GM19438 (cell line): ENCODE measurements around the gene ARL8A.
A peak's percentile ranks its signal among the peaks of the same experiment; 100 is the strongest.
"Not testable (repeated sequence)": the region's sequence is repeated elsewhere in the genome, so short reads cannot be mapped to it uniquely, and the experiment has no call there.

Experiments
- ATAC-seq: cut with Tn5 transposase; IDR thresholded peaks from one replicate; pipeline ENCODE4 v1.9.1; 2021; ENCODE audit warnings: low read depth; ENCODE audit not compliant: unreplicated experiment

The ARL8A gene

DNA sequence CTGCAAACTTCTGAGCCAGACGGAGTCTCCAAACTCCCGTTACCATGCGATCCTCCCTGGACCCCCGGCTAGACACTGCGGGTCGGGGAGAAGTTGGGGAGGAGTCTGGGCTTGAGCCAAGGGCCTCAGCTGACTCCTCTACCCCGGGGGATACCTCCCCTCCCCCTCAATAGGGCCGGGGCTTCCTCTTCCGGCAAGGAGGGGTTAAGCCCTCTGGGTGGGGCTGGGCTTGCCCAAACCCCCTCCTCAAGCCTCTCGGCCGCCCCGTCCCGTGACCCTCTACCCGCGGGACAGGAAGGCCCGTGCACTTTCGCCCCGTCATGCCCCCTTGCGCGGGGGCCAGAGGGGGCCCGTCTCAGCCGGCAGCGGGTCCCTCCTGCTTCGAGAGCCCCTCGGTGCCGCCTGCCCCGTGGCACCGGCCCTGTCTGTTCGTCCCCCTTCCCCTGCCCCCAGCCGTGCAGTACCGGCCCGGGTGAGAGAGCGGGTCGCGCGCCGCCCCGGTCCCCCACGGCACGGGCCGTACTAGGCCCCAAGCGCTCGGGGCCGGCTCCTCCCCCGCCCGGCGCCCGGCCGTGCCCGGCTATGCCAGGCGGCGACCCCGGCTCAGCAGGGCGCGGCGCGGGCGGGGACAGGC lies 652 bp downstream of the ARL8A start:
- peak; percentile 48 for ATAC-seq

DNA sequence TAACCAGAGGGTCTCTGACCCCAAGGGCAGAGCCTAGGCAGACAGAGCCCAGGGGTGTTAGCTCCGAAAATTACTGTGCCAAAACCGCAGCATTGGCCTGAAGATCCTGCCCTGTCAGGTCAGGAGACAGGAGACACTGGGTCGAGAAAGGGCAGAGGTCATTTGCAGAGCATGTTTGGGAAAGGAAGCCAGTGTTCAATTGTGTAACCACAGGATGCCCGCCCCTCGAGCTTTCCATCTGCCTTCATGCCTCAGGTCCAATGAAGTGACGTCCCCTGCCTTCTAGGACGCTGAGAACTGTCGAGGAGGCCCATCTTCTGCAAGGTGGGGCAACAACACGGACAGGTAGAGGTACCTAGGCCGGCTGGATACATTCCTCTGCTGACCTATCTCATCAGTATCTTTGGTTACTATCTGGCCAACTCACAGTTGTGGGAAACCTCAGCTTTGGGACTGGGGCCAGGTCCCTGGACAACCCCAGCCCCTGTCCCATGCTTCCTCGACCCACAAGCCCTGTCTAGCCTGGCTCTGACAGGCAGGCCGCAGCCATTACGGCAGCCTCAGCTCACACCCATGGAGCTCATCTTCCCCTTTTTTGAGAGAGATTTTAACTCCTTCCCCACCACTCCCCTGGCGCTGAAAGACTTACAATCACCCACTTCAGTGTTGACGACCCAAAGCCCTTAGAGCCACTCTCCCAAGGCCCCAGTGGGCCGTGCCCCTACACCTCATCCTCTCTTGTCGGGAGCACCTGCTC lies 1.3 kb downstream of the ARL8A start:
- ATAC-seq = peak; percentile 13

DNA sequence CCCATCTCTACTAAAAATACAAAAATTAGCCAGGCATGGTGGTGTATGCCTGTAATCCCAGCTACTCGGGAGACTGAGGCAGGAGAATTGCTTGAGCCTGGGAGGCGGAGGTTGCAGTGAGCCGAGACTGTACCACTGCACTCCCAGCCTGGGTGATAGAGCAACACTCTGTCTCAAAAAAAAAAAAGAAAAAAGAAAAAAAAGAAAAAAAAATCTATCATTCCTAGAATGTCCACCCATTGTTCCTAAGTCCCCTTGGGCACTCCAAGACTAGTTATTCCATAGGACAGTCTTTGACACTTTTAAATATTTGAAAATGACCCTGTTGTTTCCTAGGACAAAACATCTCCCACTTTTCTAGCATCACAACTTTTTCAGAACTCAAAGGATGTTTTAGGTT lies 3.1 kb downstream of the ARL8A start:
- not testable (repeated sequence) for ATAC-seq

DNA sequence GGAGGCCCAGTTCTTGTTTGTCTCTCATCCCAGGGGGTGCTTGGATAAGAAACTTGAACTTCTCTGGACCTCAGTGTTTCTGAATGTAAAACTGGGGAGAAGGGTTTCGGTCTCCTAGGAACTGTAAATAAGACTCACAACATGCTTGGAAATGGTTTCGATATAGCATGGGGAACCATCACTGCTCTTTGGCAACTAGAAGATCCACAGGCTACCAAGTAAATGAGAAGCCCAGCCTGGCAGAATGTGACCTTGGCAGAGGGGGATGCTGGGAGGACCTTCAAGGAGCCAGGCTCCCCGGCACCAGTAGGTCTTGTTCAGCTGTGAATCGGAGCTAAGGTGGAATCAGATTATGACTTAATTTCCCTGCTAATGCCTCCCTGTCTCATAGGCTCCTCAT lies 3.7 kb downstream of the ARL8A start:
- ATAC-seq = no peak

DNA sequence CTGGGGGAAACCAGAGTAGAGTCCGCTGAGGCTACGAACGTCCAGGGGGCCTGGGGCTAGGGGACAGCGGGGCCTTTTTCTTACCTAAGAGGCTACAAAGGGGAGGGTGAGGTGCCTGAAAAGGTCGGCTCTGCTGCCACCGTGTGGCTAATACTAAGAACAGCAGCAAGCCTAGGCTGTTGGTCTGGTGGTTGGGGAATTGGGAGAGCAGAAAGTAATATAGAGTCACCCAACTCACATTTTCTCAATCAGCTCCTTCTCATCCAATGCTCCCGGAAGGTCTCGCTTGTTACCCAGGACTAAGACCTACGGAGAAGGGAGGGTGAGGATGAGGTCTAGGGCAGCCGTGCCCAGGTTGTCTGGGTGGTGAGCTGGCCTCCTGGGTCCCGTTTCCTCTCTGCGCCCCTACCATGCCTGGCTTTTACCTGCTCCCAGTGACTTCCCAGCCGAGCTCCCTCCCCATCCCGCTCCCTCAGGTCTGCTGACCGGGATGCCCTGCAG lies 9.3 kb downstream of the ARL8A start:
- ATAC-seq = peak; percentile 55

DNA sequence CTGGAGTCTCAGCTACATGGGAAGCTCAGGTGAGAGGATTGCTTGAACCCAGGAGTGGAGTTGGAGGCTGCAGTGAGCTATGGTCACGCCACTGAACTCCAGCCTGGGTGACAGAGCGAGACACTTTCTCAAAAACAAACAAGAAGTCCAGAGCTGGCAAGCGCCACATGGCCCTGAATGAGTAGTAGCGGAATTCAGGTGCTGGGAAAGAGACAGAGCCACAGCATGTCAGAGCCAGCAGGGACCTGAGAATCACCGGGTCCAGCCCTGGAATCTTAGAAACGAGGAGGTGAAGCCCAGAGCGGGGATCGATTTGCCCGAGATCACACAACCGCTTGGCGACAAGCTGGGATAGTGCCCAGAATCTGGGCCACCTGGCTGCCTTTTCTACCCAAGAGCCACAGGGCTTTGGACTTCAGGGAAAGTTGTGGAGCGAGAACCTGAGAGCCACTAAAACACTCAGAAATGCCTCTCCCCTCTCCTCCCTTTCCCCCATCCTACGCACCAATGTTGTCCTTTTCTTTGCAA lies 9.8 kb downstream of the ARL8A start:
- no peak for ATAC-seq

DNA sequence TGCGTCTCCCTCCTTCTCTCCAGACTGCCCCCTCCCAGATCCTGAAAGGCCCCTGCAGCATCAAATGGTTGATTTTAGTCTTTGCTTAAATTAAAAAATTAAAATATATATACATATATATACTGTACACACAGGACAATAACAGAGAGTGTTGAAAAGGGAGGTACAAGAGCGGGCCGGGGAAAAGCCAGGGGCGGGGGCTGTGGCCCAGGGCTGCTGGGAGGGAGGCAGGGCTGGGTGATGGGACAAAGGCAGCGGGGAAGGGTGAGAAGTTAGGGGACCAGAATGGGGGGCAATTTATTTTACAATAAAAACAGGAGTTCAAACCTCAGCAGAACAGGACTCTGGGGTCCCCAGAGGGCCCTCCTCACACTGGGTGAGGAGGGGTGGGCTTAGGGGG lies 10.5 kb downstream of the ARL8A start:
- no peak for ATAC-seq

DNA sequence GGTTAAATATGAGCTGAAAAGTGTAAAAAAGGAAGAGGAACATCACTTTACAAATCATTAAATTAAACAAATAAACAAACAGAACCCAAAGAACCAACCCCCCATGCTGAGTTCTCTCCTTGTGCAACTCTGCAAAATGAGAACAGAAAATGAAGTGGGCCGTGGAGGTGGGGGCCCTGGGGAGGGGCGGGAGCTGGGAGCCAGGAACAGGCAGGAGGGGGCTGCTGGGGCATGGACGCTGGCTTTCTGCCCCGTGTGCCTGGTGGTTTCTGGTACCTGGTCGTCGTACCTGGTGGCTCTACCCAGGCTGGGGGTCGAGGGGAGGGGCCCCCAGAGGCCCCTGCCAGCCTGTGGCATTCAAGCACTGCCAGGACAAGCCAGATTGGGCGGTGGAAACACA lies 11.0 kb downstream of the ARL8A start:
- no peak for ATAC-seq

DNA sequence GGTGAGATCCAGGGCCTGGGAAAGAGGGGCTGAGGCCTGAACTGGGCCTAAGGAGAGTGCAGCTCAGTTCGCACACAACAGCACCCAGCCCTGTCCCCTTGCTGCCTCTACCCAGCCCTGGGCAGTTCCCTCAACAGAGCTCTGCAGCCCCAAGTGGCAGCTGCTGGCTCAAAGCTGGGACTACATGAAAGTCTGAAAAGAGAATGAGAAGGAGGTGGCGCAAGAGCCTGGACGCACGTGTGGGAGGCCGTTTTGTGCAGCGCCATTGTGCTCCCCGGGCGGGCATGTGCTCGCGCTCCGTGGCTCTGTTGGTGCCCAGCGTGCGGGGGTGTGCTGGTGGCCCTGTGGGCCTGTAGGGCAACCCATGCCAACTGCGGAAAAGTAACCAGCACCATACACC lies 11.5 kb downstream of the ARL8A start:
- no peak for ATAC-seq

DNA sequence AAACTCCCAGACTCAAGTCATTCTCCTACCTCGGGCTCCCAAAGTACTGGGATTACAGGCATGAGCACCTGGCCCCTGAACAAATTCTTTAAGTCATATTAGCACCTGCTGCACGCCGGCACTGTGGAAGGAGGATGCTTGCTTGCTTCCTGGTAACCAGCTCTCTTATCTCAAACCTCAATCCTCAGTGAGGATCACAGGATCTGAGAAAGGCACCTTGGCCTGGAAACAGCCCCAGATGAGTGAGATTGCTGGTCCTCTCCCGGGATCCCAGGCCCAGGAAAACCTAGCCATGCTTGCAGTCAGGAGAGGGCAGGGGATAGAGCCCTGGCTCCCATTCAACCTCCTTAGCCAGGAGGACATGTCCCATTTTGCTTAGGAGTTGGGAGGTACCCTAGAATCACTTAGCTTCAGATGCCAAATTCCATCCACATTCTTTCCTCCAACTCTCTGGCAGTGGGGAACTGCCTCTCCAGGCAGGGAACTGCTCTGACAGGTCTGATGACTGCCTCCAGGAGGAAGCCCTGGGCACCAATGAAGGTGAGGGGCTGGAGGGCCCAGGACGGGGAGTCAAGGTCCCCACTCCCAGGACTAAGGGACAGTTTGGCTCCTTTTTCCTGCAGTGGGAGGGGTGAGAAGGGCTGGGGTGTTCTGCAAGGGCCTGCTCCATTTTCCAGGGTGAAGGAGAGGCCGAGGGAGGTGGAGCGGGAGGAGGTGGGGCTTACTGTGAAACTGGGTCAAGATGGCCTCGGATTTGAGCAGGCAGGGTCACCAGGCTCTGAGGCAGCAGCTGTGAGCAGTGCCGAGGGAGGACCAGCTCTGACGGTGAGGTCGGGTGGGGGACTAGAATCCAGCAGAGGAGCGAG lies 12.3 kb downstream of the ARL8A start:
- no peak for ATAC-seq

DNA sequence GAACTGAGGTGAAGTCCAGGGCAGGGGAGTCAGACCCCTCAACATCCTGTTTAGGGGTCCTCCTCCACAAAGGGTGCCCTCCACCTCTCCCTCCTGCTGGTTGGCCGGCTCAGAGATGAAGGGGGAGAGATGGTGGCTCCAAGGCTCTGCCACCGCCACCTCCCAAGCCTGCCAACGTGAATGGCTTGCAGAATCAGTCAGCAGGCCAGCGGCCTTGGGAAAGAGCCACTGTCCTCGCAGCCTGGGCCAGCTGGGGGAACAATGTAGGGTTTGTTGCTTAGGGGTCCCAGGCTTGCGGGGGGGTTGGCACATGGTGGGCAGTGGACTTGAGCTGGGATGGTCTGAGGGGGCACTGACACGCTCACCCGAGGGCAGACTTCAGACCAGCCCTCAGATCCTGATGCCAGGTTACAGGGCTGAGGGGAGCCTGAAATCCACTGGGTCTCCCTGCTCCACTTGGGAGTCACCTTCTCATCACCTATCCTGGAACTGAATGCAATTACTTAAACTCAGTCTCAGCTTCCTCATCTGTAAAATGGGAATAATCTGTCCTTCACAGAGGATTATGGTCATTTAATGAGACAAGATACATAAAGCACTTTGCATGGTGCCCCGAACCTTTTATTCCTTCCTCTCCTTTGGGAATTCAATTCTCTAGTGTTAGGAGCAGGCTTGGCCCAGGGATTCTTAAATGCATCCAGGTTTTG lies 13.6 kb downstream of the ARL8A start:
- no peak for ATAC-seq

DNA sequence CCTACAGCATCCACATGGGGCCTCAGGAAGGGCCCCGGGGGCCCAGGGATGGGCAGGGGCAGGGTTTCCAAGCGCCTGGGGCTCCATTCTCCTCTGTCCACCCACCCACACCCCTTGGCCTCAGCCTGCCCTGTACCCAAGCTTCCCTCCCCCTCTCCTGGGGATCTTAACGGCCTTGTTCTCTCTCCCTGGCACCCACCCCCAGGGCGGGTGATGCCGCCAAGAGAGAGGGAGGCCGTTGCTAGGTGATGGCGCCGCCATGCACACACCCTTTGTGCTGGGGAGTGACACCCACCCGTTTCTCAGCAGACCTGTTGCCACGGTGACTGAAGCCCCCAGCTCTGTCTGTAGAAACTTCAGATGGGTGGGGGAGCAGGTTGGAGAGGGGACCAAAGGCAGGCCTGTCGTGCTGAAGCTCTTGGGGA lies 14.2 kb downstream of the ARL8A start:
- no peak for ATAC-seq

DNA sequence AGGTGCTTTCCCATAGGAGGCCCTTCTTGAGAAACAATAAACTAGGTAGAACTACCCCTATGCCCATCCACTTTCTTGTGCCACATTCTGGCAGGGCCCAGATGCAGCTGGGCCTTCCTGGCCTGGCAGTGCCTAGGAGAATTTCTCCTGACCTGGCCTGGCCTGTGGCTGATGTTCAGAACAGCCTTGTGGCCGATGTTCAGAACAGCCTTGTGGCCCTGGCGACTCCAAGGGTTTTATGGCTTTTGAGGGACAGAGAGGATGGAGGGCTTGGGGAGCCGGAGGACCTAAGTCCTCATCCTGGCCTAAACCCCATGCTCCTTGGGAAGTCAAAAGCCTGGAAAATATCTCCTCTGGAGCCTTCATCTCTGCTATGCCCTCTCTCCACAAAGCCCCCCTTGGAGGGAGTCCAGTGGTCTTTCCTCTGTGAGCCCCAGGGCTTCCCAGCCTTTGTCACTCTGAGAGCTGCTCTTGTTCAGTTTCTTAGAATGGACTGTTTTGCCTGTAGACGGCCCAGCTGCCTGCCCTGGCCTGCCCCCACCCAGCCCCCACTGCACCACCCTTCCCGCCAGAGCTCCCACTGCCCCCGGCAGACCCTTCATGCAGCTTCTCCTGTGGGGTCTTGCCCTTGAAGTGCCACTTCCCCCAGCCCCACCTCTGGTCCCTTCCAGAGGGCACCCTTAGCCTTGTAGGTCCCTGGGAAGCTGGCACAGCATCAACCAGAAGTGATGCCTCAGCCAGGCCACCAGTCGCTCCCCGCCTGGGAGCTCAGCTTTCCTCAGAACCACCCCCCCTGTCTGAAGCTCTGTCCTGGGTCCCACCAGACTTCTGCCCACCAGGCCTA lies 14.9 kb downstream of the ARL8A start:
- ATAC-seq = no peak

DNA sequence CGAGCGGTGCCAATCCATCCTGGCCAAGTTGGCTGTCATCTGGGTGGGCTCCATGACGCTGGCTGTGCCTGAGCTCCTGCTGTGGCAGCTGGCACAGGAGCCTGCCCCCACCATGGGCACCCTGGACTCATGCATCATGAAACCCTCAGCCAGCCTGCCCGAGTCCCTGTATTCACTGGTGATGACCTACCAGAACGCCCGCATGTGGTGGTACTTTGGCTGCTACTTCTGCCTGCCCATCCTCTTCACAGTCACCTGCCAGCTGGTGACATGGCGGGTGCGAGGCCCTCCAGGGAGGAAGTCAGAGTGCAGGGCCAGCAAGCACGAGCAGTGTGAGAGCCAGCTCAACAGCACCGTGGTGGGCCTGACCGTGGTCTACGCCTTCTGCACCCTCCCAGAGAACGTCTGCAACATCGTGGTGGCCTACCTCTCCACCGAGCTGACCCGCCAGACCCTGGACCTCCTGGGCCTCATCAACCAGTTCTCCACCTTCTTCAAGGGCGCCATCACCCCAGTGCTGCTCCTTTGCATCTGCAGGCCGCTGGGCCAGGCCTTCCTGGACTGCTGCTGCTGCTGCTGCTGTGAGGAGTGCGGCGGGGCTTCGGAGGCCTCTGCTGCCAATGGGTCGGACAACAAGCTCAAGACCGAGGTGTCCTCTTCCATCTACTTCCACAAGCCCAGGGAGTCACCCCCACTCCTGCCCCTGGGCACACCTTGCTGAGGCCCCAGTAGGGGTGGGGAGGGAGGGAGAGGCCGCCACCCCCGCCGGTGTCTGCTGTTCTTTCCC lies 16.5 kb downstream of the ARL8A start:
- ATAC-seq = no peak

DNA sequence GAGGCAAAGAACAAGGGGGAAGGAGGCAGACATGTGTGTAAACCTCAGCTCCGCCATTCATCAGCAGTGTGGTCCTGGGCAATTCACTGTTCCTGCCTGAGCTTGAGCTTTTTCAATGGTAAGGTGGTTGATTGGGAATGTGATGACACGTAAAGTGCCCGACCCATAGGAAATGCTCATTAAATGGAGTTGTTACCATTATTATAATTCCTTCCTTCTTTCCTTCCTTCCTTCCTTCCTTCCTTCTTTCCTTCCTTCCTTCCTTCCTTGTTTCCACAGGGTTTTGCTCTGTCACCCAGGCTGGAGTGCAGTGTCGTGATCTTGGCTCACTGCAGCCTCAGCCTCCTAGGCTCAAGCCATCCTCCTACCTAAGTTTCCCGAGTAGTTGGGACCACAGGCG lies 17.5 kb downstream of the ARL8A start:
- ATAC-seq = no peak

DNA sequence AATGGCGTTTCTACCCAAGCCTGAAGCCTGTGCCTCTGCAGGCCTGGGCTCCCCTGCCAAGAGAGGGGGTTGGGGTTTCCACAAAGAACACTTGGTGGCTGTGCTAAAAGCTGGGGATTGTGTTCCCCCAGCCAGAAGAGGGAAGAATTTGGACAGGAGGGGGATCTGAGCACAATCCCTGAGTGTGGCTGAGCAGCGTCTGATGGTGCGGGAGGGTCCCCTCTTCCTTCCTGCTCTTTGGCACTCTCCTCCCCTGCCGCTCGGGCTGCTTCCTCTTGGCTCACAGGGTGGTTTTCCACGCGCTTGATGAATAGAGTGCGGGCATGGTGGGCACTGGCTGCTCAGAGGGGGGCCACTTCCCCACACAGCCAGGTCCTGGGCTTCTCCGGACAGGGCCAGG lies 18.1 kb downstream of the ARL8A start:
- ATAC-seq = no peak

DNA sequence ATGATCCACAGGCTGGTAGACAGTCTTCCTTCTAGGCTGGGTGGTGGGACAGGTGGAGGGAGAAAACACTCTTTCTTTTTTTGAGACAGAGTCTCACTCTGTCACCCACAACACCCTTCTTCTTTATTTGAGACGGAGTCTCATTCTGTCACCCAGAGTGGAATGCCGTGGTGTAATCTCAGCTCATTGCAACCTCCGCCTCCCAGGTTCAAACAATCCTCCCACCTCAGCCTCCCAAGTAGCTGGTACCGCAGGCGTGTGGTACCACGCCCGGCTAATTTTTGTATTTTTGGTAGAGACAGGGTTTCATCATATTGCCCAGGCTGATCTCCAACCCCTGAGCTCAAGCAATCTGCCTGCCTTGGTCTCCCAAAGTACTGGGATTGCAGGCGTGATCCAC lies 18.9 kb downstream of the ARL8A start:
- no peak for ATAC-seq

DNA sequence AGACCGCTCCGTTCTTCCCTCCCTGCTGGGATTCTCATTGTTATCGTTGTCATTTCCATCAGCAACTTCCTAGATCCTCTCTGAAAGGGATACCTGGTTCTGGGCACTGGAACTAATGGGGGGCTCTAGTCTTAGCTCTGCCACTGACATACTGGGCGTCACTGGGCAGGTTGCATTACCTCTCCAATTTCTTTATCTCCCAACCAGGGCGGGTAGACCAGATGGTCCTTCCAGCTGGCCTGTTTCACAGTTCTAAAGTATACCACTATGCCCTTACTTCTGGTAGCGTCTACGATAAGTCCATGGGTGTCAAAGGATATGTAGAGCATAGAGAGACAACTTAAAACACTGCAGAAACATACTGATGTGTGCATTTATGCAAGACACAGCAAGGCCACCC lies 20.4 kb downstream of the ARL8A start:
- ATAC-seq = no peak

DNA sequence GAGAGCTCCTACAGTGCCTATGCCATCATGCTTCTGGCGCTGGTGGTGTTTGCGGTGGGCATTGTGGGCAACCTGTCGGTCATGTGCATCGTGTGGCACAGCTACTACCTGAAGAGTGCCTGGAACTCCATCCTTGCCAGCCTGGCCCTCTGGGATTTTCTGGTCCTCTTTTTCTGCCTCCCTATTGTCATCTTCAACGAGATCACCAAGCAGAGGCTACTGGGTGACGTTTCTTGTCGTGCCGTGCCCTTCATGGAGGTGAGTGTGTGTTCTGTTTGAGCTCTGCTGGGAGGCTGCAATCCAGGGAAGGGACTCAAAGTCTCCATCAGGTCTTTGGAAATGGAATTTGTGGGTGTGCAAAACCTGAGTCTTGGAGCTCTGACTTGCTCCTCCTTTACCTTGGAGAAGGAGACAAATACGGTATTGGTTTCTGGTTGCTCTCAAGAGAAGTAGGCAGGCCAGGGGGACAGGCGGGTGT lies 21.2 kb downstream of the ARL8A start:
- ATAC-seq = no peak
